Measurements from ENCODE around the gene MRPL12.

MRPL12 gene

DNA sequence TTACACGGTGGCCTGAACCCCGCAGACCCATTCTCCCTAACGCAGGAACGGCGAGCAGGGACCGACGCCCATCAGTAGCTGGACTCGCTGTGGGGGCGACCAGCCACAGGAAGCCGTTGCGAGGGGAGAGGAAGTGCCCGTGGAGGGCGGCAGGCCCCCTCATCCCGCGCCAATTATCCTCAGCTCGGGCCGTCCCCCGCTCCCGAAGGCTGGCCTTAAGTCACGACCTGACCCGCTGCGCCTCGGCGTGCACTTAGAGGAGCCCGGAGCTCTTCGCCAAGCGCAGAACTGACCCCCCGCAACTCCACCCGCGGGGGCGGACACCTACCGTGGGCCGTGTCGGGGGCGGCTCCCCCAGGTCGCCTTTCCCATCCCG, 20.0 kb upstream of the MRPL12 start:
- no peak for DNase-seq

DNA sequence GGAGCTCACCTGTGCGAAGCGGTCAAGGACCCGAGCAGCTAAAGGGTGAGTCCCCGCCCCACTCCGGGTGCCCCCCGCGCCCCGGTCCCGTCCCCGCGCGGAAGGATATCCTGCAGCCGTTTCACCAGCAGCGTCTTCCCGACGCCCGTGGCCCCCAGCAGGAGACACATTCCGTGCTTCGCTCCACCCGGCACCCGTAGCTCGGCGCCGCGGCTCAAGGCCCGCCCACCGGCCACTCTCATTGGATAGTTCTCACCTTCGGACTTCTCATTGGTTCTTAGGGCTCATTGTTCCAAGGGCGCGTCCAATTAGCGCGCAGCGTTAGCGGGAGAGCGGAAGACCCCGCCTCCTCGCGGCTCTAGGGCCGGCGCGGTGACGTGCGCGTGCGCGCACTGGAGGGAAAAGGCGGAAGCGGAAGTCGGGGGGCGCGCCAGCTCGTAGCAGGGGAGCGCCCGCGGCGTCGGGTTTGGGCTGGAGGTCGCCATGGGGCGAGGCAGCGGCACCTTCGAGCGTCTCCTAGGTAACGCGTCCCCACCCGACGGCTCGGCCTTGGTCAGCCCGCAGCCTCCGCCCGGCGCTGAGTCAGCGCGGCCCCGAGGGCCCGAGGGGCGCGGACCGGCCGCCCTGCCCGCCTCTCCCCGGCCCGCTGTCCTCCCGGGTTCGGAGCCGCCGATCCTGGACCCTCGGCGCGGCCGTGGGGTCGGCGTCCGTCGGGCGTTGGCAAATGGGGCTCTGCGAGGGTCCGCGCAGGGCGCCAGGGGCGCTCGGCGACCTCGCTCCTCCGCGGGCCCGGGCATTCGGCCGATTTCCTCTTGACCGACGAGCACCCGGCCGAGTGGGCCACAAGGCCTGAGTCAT, 19.4 kb upstream of the MRPL12 start, which contains the start of the genes ARL16 and HGS:
Gene ARL16 (minus strand): TSS at position 214 of the 858 bp plus-strand sequence. CDS start 44 bp downstream, at position 170.
Gene HGS (plus strand): TSS at position 428 of the 858 bp plus-strand sequence. CDS start 56 bp downstream, at position 484.
- DNase-seq: peak; percentile 95 to 96

DNA sequence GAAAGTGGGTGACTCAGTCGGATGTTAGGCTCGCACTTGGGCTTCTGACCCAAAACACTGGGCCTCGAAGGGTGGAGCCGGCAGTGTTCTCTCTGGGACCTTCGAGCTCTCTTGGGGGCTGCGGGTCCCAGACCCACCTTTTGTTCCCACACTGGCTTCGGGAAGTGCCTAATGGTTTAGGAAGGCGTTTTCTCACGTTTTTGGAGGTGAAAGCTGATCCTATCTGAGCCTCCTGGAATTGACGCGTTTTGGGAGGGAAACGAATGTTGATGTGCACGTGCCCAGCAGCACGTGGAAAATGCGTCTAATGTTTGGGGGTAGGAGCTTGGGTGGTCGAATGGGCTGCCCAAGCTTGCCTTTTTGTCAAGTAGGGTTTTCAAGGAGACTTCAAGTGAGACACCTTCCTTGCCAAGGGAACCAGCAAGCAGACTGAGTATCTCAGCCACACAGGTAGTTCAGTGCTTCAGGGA, 18.7 kb upstream of the MRPL12 start:
- no peak for DNase-seq

DNA sequence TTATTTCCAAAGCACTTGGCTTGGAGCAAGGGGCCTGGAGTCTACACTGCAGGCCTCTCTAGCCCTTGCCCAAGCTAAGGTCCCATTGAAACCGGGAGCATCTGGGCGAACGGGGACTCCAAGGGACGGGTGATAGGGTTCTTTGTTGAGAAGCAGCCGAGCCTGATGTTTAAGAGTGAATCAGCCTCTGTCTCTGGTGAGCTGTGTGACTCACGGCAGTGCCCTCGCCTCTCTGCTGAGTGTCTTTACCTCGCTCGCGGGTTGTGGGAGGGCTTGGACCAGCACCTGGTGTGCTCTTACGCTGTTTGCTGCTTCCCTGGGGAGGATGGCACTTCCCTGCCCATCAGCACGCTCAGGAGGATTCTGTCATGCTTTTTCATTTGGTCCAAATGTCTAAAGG, 18.1 kb upstream of the MRPL12 start:
- DNase-seq: peak; percentile 51 to 52

DNA sequence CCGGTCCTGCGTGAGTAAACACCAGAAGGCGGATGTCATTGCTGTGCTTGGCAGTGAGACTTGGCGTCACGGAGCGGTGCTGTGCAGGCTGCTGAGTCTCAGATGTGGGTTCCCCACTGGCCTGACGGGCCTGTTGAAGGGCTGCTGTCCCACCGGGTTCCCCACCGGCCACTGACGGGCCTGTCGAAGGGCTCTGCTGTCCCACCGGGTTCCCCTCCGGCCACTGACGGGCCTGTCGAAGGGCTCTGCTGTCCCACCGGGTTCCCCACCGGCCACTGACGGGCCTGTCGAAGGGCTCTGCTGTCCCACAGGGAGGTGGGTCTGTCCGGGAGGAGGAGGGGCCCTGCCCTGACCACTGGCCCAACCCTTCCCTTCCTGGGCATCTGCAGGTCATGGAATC, 16.6 kb upstream of the MRPL12 start:
- DNase-seq: no peak

DNA sequence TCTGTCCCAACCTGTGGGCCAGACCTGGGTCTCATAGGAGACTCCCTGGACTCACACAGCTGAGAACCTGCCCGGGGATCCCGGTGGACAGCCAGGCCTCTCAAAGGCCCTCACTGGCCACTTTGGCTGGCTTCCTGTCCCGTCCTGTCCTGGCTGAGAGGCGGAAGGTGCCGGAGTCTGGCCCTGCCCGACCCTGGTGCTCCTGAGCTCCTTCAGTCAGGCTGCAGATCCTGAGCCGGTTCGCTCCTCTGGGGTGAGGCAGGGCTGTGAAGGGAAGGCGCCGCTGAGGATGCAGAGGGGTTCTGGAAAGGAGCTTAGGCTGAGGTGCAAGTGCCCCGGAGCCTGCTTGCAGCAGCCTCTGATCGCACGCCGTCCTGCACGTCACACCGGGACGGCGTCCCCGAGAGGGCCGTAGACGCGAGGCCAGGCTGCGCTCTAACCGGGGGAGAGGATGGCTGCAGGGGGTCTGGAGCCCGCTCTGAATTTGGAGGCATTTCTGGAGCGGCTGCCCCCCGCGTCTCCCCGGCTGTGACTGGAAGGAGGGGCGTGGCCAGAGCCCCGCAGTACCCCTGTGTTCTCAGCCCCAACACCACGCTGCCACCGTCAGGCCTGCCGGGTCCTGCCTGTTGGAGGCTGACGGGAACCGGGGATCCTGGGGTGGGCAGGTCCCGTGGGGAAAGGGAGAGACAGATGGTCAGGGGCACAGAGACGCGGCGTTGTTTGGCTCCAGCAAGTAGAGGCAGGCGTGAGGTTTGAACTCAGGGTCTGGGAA, 15.2 kb upstream of the MRPL12 start:
- no peak for DNase-seq

DNA sequence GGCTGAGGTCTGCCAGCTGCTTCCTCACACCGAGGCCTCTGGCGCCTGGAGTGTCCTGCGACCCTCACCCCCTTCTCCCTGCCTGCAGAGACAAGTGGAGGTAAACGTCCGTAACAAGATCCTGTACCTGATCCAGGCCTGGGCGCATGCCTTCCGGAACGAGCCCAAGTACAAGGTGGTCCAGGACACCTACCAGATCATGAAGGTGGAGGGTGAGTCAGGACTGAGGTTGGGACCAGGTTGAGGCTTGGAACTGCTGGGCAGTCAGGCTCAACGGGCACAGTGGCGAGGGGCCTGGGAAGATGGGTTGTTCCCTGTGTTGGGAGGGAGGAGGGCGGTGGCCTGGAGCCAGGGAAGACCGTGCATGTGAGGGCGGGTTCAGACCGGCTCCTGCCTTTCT, 14.6 kb upstream of the MRPL12 start:
- DNase-seq: no peak

DNA sequence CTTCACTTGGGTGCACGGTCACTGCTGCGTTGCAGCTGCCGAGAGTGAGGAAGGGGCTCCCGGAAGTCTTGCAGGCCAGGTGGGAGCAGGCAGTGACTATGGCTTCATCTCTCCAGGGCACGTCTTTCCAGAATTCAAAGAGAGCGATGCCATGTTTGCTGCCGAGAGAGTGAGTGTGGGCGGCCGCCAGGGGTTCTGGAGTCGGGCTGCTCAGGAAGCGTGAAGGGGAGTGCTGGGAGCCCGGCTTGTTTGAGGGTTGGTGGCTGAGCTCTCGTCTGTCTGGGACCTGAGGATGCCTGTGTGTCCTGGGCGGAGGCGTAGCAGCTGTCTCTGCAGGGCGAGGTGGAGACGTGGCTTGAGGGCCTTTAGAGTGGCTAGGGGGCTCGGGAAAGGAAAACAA, 13.1 kb upstream of the MRPL12 start:
- DNase-seq: no peak

DNA sequence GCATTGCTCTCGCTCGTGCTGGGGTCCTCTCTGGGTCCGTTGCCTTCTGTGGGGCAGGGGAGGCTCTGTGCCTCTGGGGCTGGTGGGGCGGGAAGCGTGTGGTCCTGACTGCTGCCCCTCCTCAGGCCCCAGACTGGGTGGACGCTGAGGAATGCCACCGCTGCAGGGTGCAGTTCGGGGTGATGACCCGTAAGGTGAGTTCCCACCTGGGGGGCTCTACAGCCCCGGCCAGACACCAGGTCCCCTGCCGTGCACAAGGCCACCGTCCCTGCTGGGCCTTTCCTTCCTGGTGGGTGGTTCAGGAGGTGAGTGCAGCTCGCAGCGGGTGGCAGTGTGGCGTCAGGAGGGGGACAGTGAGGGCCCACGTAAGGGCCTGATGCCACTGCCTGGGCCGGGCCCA, 12.6 kb upstream of the MRPL12 start:
- no peak for DNase-seq

DNA sequence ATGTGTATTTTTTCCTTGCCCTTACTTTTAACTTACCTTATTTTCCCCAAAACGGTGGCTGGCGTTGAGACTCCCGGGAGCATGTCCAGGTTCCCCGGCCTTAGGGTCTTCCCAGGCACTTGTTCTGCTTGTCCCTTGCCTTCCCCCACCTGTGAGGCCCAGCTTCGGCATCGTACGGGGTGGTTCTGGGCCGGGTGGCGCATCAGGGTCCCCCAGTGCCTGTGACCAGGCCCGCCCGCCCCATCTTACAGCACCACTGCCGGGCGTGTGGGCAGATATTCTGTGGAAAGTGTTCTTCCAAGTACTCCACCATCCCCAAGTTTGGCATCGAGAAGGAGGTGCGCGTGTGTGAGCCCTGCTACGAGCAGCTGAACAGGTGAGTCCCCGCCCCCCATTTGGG, 12.0 kb upstream of the MRPL12 start:
- no peak for DNase-seq

DNA sequence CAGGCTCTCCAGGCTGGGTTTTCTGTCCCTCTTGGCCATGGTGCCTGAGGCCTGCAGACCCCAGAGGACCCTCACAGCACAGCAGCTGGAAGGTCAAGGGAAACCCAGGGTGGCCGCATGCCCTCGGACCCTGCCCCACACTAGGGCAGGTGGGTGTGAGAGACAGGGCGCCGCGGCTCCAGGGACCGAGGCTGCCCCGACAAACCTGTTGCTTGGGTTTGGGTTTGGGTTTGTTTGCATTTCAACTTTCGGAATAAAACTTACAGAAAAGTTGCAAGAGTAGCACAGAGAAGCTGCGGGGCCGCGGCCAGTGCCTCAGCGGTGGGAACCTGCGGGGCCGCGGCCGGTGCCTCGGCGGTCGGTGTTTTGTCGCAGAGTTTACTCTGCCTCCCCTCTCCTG, 11.6 kb upstream of the MRPL12 start:
- DNase-seq: no peak

DNA sequence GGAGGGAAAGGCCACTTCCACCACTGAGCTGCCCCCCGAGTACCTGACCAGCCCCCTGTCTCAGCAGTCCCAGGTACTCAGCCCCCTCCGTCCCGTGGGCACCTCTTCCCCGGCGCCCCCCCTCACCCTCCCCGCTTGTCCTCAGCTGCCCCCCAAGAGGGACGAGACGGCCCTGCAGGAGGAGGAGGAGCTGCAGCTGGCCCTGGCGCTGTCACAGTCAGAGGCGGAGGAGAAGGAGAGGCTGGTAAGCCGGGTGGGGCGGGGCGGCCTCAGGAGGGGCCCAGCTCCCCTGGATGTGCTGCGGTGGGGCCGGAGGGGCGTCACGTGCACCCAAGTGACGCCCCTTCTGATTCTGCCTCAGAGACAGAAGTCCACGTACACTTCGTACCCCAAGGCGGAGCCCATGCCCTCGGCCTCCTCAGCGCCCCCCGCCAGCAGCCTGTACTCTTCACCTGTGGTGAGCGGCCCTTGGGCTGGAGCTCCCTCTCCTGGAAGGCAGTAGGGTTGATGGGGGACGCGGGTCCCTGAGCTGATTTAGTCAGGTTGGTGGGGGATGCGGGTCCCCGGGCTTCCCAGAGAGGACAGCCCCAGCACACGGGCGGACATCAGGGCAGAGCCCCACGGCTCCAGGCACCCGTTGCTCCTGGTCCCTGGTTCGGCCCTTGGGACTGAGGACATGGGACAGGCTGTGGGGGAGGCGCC, 9.5 kb upstream of the MRPL12 start:
- DNase-seq: no peak

DNA sequence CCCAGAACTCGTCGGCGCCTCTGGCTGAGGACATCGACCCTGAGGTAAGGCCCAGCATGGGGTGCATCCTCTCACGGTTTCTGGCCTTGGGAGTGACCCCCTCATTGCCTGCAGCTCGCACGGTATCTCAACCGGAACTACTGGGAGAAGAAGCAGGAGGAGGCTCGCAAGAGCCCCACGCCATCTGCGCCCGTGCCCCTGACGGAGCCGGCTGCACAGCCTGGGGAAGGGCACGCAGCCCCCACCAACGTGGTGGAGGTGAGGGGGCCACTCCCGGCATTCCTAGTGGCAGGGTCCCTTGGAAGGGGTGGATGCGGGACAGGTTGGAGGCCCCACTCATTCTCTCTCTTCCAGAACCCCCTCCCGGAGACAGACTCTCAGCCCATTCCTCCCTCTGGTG, 8.4 kb upstream of the MRPL12 start:
- DNase-seq: no peak

DNA sequence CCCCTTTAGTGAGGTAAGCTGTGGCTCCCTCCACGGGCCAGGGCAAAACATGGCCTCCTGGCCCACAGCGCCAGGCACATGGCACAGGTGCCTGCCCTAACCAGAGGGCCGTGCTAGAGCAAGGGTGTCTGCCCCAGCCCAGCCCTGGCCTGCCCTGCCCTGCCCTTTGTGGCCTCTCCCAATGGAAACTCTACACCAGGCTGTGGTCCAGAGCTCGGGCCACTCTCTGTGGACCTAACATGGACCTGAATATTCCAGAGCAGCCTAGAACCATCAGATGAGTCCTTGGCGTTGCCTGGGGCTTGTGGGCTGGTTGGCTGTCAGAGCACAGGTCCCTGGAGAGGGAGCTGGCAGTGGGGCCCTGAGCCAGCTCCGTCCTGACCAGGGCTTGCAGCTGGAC, 8.0 kb upstream of the MRPL12 start:
- no peak for DNase-seq

DNA sequence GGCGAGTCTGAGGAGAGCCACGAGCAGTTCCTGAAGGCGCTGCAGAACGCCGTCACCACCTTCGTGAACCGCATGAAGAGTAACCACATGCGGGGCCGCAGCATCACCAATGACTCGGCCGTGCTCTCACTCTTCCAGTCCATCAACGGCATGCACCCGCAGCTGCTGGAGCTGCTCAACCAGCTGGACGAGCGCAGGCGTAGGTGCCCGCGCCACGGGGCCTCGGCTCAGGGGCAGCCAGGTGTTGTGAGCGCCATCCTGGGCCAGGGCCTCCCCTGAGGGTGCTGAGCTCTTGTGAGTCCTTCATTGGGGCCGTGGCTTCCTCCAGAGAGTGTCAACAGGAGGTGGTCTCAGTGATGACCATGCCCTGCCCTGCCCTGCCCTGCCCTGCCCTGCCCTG, 7.4 kb upstream of the MRPL12 start:
- no peak for DNase-seq

DNA sequence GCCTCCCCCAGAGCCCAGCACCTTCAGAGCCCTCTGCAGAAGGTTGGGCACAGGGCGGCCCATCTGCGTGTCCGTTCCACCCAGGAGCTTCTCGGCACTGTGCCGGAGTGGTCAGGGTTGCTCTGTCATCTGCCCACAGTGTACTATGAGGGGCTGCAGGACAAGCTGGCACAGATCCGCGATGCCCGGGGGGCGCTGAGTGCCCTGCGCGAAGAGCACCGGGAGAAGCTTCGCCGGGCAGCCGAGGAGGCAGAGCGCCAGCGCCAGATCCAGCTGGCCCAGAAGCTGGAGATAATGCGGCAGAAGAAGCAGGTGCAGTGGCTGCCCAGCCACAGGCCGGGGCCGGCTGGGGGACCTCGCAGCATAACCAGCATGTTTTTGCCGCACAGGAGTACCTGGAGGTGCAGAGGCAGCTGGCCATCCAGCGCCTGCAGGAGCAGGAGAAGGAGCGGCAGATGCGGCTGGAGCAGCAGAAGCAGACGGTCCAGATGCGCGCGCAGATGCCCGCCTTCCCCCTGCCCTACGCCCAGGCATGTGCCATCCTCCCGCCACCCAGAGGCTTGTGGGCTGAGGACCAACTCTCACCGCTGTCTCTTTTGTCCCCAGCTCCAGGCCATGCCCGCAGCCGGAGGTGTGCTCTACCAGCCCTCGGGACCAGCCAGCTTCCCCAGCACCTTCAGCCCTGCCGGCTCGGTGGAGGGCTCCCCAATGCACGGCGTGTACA, 6.8 kb upstream of the MRPL12 start:
- DNase-seq: no peak

DNA sequence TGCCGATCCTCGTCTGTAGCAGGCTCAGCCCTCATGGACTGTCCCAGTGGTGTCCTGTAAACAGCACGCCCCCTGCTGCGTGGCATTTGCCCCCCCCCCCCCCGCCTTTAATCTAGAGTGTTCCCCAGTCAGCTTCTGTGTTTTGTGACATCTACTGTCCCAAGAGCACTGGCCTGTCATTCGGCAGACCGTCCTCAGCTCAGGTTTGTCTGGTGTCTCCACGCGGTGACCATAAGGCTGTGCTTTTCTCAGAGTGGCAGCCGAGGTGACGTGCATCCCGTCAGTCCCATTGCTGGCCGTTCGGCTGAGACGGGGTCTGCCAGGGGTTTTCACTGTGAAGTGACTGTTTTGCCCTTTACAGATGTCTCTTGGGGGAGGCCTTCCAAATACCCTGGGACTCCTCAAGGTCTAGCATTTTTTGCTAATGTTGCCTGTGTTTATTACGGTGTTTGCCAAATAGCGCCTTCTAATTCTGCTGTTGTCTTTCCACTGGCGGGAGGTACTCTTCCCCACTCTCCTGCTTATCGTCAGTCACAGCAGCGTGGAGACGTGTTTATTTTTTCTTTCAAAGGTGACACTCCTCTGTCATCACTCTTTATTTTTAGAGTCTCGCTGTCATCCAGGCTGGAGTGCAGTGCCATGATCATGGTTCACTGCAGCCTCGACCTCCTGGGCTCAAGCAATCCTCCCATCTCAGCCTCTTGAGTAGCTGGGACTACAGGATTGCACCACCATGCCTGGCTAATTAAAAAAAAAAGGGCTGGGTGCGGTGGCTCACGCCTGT, 5.7 kb upstream of the MRPL12 start:
- no peak for DNase-seq

DNA sequence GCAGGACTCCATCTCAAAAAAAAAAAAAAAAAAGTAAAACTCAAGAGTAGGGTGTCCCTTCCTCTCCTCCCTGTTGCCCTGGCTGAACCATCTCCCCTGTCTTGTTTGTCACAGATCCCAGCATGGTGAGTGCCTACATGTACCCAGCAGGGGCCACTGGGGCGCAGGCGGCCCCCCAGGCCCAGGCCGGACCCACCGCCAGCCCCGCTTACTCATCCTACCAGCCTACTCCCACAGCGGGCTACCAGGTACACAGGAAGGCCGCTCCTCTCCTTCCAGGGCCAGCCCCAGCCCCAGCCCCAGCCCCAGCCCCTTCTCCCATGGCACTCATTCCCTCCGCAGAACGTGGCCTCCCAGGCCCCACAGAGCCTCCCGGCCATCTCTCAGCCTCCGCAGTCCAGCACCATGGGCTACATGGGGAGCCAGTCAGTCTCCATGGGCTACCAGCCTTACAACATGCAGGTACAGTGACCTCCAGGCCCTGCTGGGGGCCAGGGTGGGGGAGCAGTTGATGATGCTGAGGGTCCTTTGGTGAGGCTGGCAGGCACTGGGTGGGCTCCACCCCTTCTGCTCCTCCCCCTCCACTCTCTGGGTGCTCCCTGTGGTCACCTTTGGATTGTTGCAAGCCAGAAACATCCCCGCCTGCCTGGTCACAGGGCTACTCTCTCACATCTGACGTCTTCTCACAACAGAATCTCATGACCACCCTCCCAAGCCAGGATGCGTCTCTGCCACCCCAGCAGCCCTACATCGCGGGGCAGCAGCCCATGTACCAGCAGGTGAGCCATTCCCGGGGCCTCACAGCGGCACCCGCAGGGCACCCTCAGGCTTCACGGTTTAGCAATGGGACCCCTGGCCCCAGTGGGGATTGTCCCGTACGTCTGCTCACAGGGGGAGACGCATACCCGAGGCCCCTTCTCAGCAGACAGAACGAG, 2.5 kb upstream of the MRPL12 start:
- no peak for DNase-seq

DNA sequence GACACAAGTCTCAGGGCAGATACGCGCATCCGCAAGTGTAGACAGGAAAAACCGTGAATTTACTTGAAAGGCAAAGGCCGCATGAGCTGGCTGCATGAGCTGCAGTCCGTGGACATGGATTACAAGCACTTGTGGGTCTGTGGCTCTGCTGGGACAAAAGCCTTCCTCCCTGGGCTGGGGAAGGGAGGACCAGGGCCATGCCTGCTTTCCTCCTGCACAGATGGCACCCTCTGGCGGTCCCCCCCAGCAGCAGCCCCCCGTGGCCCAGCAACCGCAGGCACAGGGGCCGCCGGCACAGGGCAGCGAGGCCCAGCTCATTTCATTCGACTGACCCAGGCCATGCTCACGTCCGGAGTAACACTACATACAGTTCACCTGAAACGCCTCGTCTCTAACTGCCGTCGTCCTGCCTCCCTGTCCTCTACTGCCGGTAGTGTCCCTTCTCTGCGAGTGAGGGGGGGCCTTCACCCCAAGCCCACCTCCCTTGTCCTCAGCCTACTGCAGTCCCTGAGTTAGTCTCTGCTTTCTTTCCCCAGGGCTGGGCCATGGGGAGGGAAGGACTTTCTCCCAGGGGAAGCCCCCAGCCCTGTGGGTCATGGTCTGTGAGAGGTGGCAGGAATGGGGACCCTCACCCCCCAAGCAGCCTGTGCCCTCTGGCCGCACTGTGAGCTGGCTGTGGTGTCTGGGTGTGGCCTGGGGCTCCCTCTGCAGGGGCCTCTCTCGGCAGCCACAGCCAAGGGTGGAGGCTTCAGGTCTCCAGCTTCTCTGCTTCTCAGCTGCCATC, 1.7 kb upstream of the MRPL12 start:
- no peak for DNase-seq

Data from activated CD4-positive, alpha-beta T cell treated with anti-CD3 and anti-CD28 coated beads, Interleukin-2, amount 50 U/mL, for 4 hours (primary cell).